Kidney epithelial cell (primary cell): ENCODE results near the gene KIF1A. TPM values are rescaled to one million over a fixed set of nuclear protein-coding genes. Genes with fewer than 3 reads are reported as not detected.

Source experiments
- DNase-seq: peaks from one replicate; pipeline ENCODE4 v3.0.0-alpha.2; 2010; ENCODE audit warnings: low read depth
- H3K27me3 ChIP-seq: 2 replicates; pipeline ENCODE4 v1.6.0; 2011; ENCODE audit warnings: low read length; ENCODE audit not compliant: control insufficient read depth, insufficient read depth
- H3K36me3 ChIP-seq: 2 replicates; pipeline ENCODE4 v1.5.1; 2011; ENCODE audit warnings: low read length; ENCODE audit not compliant: control insufficient read depth, insufficient read depth
- H3K4me3 ChIP-seq: 2 replicates; pipeline ENCODE4 v1.5.1; 2011; ENCODE audit warnings: low read depth, mild to moderate bottlenecking, control low read depth, low read length
- total RNA-seq: library from RNA; depleted of rRNA; stranded (reverse); fragments of >200 nt; gene quantifications from 2 replicates; pipeline ENCODE4 v1.2.3, GENCODE V29; 2015
- TF ChIP-seq, protein P1 (sequence below): IDR thresholded peaks from 2 replicates; pipeline ENCODE4 v1.5.1; 2011; ENCODE audit warnings: mild to moderate bottlenecking, moderate library complexity, low read length, control low read depth, inconsistent platforms; ENCODE audit not compliant: insufficient read depth, poor library complexity, severe bottlenecking

KIF1A gene
- total RNA-seq, 1 donor from 2014 or later: 178 TPM

DNA sequence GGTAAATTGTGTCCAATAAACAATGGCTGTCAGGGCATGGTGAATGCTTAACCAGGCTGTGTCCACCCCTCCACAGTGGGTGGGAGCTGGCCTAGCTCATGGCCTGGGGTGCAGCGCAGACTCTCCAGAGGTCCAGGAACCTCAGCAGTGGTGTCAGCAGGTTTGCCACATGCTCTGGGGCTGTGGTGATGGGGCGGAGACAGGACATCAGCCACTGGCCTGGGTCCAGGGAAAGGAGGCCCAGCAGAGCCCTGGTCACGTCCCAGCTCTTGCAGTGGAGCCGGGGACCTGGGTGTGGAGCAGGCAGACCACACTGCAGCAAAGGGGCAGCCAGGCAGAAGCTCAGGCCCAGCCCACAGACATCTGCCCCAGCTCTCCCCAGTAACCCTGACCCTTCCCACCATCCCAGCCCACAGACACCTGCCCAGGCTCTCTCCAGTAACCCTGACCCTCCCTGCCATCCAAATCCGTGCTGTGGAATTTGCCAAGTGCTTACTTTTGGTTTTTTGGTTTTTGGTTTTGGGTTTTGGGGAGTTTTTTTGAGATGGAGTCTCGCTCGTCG is 13.8 kb upstream of the KIF1A start:
- Histone ChIP-seq H3K36me3 (no peaks in the 10 kb centered on the region), H3K27me3 (peaks cover 37% of the 10 kb centered on the region), H3K4me3 (no peak overlapping the region)
- no peak for DNase-seq
- TF ChIP-seq, protein P1, sequence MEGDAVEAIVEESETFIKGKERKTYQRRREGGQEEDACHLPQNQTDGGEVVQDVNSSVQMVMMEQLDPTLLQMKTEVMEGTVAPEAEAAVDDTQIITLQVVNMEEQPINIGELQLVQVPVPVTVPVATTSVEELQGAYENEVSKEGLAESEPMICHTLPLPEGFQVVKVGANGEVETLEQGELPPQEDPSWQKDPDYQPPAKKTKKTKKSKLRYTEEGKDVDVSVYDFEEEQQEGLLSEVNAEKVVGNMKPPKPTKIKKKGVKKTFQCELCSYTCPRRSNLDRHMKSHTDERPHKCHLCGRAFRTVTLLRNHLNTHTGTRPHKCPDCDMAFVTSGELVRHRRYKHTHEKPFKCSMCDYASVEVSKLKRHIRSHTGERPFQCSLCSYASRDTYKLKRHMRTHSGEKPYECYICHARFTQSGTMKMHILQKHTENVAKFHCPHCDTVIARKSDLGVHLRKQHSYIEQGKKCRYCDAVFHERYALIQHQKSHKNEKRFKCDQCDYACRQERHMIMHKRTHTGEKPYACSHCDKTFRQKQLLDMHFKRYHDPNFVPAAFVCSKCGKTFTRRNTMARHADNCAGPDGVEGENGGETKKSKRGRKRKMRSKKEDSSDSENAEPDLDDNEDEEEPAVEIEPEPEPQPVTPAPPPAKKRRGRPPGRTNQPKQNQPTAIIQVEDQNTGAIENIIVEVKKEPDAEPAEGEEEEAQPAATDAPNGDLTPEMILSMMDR: no peak

DNA sequence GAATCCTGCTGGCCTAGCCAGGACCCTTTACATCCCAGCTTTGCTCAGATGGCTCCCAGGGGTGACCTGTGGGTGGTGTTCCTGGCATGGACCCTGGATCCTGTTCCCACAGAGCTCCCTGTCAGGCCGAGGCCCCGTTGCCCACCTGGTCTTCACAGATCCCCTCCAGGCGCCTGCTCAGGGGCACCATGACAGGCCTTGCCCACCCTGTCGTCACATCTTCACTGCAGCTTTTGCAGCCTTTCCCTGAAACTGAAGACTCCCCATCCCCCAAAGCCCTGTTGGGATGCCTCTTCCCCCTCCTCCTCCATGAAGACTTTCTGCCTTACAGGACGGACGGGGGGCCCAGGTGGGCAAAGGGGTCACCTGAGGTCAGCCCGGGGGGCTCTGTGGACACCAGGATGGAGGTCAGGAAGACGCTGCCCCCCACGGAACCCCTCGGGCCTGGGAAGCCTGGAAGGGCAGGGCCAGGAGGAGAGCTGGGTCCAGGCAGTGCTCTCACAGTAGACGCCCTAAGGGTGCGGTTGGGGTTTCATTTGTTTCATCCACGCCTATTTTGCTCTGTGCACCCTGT is 13.0 kb upstream of the KIF1A start:
- DNase-seq: no peak
- H3K4me3 ChIP-seq: no peak overlapping the region
- TF ChIP-seq, protein P1: no peak
- H3K36me3 ChIP-seq: no peaks in the 10 kb centered on the region
- peaks cover 37% of the 10 kb centered on the region for H3K27me3 ChIP-seq

DNA sequence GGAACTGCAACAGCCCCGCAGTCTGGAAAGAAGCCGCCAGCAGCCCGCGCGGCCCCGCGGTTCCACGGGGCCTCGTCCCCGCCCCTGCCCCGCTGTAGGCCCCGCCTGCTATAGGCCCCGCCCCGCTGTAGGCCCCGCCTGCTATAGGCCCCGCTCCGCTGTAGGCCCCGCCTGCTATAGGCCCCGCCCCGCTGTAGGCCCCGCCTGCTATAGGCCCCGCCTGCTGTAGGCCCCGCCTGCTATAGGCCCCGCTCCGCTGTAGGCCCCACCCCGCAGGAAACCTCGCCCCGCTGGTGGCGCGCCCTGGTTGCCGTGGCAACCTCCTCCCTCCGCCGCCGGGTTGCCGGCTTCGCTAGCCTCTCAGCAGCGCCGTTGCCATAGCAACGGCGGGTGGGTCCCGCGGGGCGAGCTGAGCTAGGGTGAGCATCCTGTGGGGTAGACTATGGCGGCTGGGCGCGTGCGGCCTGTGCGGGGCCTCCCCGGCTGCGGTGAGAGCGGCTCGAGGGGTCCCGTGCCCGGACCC is 12.2 kb upstream of the KIF1A start:
- DNase-seq: peak; percentile 37
- no peaks in the 10 kb centered on the region for H3K36me3 ChIP-seq
- TF ChIP-seq, protein P1: no peak
- H3K27me3 ChIP-seq: peaks cover 34% of the 10 kb centered on the region
- H3K4me3 ChIP-seq: no peak overlapping the region

DNA sequence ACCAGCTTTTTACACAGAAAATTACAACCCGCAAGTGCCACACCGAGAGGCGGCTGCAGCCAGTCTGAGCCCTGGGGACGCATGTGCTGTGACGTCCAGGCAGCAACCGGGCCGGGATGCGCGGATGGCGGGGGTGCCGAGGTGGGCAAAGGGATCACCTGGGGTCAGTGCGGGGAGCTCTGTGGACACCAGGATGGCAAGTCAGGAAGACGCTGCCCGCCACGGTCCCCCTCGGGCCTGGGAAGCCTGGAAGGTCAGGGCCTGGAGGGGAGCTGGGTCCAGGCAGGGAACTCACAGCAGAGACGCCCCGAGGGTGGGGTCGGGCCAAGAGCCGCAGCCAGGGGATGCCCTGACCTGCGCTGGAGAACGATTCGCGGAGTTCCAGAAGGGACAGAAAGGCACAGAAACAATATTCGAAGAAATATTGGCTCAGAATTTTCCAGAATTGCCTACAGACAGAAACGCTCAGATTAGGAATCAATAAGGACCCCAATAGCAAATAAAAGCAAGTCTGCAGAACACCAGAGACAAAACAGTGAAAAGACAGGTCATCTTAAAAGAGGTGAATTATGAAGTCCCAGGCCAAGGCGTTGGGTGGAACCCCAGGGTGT is 11.7 kb upstream of the KIF1A start:
- no peak overlapping the region for H3K4me3 ChIP-seq
- peaks cover 35% of the 10 kb centered on the region for H3K27me3 ChIP-seq
- TF ChIP-seq, protein P1: no peak
- no peaks in the 10 kb centered on the region for H3K36me3 ChIP-seq
- DNase-seq: no peak

DNA sequence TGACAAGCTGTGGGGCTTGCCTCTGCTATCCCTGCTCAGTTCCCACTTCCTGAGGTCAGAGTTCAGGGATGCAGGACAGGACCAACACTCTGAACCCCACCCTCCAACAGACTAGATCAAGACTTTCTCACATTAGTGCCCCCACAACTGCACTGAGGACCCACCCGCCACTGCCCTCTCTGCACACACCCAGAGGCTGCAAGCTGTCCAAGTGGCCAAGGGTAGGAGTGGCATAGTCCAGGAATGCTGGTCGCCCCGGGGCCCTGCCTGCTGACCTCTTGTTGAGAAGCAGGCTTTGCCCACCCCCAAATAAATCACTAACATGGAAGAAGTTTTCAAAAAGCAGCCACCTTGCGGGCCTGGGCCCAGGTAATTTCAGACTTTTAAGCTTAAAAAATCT is 5.5 kb upstream of the KIF1A start:
- H3K27me3 ChIP-seq: peaks cover 44% of the 10 kb centered on the region
- H3K4me3 ChIP-seq: no peak overlapping the region
- no peaks in the 10 kb centered on the region for H3K36me3 ChIP-seq
- no peak for DNase-seq
- TF ChIP-seq, protein P1: no peak
